ENCODE results near the gene PIK3AP1.

- no peak for TF ChIP-seq POLR2AphosphoS5 (IDR thresholded peaks at IDR 0.05)
- no peak for TF ChIP-seq CTCF (IDR thresholded peaks at IDR 0.05)
- TF ChIP-seq EP300 (IDR thresholded peaks at IDR 0.05): no peak
- TF ChIP-seq POLR2A (IDR thresholded peaks at IDR 0.05): no peak
Observed at GRCh38 chr10:96568402-96568801, 151.9 kb downstream of the PIK3AP1 start.

Data from stomach (tissue), 4 donors.